ENCODE results near the gene KLB.

Gene KLB

DNA sequence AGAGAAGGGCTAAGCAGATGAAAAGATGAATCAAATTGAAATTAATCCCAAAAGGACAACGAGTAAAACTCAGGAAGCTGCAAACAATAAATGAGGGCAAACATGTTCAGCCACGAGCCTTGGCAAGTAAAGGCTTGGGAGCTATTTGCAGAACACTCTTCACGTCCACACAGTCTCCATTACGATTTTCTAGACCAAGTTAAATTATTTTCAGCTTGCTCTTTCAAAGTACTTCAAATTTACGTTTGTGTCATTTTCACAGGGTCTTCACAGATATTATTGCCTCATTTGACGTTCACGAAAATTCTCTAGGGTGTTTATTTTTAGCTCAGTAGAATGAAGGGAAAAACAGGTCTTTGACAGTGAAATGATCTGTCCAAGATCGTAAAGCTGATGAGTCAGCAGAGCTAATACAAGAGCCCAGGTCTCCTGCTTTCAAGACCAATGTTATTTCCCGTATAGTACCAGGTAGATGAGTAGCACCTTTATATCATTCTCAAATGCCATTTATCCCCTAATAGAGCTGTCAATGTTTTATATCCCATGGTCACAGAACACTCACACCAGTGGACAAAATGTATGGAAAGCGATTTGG, 20.9 kb downstream of the KLB start:
- no peaks in the 10 kb centered on the region for H3K36me3 ChIP-seq (ENCODE audit: control insufficient read depth, low read depth, low read length)
- H3K9ac ChIP-seq (ENCODE audit: low read length), result no peak overlapping the region
- H3K9me3 ChIP-seq (ENCODE audit: control insufficient read depth, low read depth, low read length), result no peaks in the 10 kb centered on the region
- H3K4me3 ChIP-seq (ENCODE audit: low read length), result no peak overlapping the region
- no peak overlapping the region for H3K27ac ChIP-seq (ENCODE audit: low read length)
- no peaks in the 10 kb centered on the region for H3K27me3 ChIP-seq (ENCODE audit: control insufficient read depth, insufficient read depth, low read length)
- H3K4me1 ChIP-seq (ENCODE audit: control insufficient read depth, low read depth, low read length), result no peaks in the 10 kb centered on the region

DNA sequence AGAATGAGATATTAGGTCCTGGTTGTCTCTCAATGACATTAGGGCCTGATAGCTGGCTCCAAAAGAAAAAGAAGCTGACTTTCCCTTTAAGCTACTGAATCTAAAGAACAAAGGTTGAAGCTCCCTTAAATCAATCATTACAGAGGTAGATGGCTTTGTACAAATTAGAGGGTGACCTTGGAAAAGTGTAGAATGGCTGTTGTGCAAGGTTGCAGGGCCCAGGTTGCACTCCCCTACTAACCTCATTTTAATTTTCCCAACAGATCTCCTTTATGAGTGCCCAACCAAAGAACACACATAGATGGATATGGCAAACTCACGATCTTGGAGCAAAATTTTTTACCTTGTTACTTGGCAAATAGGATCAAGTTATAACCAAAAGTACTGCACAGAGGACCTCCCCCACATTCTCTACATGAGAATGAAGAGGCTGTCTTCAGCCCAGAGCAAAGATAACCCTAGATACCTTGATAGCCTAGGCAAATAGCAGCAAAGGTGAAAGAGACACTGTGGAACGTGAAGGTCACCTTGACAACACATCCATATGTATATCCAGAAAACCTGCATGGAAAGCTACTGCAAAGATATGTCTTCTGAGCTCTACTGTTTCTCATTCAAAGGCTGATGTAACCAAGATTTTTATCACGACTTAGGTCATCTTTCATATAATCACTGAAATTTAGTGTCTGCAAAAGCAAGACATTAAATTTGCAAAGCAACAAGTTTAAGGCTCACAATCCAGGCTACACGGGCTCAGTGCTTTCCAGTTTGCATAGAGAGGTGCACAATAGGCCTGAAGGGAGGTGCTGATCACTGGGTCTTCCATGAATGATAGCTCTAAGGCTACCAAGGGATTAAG, 23.0 kb downstream of the KLB start:
- Histone ChIP-seq H3K27ac (ENCODE audit: low read length) (no peak overlapping the region), H3K4me1 (ENCODE audit: control insufficient read depth, low read depth, low read length) (no peaks in the 10 kb centered on the region), H3K9ac (ENCODE audit: low read length) (no peak overlapping the region), H3K27me3 (ENCODE audit: control insufficient read depth, insufficient read depth, low read length) (no peaks in the 10 kb centered on the region), H3K9me3 (ENCODE audit: control insufficient read depth, low read depth, low read length) (no peaks in the 10 kb centered on the region), H3K36me3 (ENCODE audit: control insufficient read depth, low read depth, low read length) (no peaks in the 10 kb centered on the region), H3K4me3 (ENCODE audit: low read length) (no peak overlapping the region)

DNA sequence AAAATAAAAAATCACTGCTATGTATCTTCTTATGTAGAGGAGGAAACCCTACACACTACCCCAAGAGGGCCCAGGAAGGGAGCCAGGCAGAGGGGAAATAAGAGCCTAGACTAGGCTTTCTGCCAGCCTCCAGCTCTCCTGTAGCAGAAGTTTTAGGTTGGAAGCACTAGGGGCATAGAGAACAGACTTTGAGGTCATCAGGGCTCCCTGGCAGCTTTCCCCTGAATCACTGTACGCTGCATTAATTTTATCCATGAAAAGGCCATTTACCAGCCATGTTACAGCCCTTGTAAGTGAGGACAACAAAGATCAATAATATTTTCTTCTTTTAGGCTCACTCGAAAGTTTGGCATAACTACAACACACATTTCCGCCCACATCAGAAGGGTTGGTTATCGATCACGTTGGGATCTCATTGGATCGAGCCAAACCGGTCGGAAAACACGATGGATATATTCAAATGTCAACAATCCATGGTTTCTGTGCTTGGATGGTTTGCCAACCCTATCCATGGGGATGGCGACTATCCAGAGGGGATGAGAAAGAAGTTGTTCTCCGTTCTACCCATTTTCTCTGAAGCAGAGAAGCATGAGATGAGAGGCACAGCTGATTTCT, 27.3 kb downstream of the KLB start:
- no peaks in the 10 kb centered on the region for H3K36me3 ChIP-seq (ENCODE audit: control insufficient read depth, low read depth, low read length)
- H3K27me3 ChIP-seq (ENCODE audit: control insufficient read depth, insufficient read depth, low read length), result no peaks in the 10 kb centered on the region
- no peak overlapping the region for H3K9ac ChIP-seq (ENCODE audit: low read length)
- H3K4me3 ChIP-seq (ENCODE audit: low read length), result no peak overlapping the region
- no peaks in the 10 kb centered on the region for H3K4me1 ChIP-seq (ENCODE audit: control insufficient read depth, low read depth, low read length)
- H3K9me3 ChIP-seq (ENCODE audit: control insufficient read depth, low read depth, low read length), result no peaks in the 10 kb centered on the region
- no peak overlapping the region for H3K27ac ChIP-seq (ENCODE audit: low read length)

DNA sequence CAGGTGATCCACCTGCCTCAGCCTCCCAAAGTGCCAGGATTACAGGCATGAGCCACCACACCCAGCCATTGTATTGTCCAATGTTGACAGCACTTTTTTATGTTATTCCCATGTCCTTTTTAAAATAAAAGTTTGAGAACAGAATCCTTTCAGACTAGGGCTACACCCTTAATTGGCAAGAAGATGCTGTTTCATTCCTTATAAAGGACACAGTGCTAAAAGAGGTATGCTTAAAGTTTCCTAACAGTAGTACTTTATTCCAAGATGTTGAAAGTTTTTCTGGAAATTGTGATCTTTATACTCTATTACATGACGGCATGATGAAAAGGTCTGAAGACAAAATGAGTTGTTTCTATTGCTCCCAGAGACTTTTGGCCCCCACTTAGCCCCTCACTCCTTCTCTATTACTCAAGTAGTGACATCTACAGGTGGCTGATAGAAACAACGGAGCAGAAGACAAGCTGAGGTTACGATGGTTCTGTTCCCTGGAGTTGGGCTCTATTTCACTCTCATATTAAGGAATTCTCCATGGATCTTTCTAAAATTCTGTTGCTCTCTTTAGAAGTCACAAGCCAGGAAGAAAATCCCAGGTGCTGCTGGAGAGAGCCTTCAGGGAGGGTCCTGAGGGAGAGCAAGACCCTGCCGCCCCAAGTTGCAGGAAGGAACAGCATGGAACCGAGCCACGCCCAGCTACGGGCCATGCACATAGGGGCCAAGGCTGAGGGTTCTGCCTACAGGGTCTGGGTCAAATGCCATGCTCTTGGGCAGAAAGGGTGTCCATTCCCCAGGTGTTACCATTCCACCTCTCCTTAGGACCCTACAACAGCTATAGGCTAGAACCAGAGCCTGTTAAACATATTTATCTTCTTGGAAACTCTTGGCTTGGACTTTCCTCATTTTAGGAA, 29.2 kb downstream of the KLB start:
- no peaks in the 10 kb centered on the region for H3K36me3 ChIP-seq (ENCODE audit: control insufficient read depth, low read depth, low read length)
- no peak overlapping the region for H3K4me3 ChIP-seq (ENCODE audit: low read length)
- H3K9ac ChIP-seq (ENCODE audit: low read length), result no peak overlapping the region
- H3K9me3 ChIP-seq (ENCODE audit: control insufficient read depth, low read depth, low read length), result no peaks in the 10 kb centered on the region
- no peaks in the 10 kb centered on the region for H3K27me3 ChIP-seq (ENCODE audit: control insufficient read depth, insufficient read depth, low read length)
- H3K27ac ChIP-seq (ENCODE audit: low read length), result no peak overlapping the region
- H3K4me1 ChIP-seq (ENCODE audit: control insufficient read depth, low read depth, low read length), result no peaks in the 10 kb centered on the region

DNA sequence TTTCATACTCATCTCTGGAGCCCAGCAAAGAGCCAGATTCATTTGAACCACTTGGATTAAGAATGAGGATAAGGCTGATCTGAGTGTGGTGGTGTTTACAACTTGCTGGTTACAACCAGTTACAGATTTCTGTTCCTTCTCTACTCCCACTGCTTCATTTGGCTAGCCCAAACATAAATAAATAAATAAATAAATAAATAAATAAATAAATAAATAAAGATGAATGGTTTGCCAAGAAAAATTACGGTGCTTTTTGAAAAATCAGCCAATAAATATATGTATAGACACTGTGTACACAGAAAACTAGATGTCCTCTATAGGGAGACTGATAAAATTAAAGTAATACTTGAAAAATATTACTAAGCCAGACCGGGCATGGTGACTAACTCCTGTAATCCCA, 34.9 kb downstream of the KLB start:
- no peaks in the 10 kb centered on the region for H3K4me1 ChIP-seq (ENCODE audit: control insufficient read depth, low read depth, low read length)
- no peak overlapping the region for H3K4me3 ChIP-seq (ENCODE audit: low read length)
- H3K9me3 ChIP-seq (ENCODE audit: control insufficient read depth, low read depth, low read length), result no peaks in the 10 kb centered on the region
- no peak overlapping the region for H3K27ac ChIP-seq (ENCODE audit: low read length)
- H3K36me3 ChIP-seq (ENCODE audit: control insufficient read depth, low read depth, low read length), result no peaks in the 10 kb centered on the region
- no peaks in the 10 kb centered on the region for H3K27me3 ChIP-seq (ENCODE audit: control insufficient read depth, insufficient read depth, low read length)
- H3K9ac ChIP-seq (ENCODE audit: low read length), result no peak overlapping the region

DNA sequence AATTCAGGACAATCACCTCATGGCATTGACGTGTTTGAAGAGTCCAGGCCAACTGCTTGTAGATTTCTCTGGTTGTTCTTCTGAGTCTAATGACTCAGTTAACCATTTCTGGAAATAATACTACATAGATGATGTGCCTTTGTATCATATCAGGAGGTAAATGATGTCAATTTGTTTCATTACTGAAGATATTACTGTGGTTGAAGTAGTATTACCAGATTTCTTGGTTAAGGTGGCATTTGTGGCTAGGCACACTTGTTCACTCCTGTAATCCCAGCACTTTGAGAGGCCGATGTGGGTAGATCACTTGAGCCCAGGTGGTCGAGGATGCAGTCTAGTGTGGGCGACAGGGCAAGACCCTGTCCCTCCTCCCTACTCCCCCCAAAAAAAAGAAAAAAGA, 36.3 kb downstream of the KLB start:
- Histone ChIP-seq H3K27me3 (ENCODE audit: control insufficient read depth, insufficient read depth, low read length) (no peaks in the 10 kb centered on the region), H3K4me3 (ENCODE audit: low read length) (no peak overlapping the region), H3K36me3 (ENCODE audit: control insufficient read depth, low read depth, low read length) (no peaks in the 10 kb centered on the region), H3K27ac (ENCODE audit: low read length) (no peak overlapping the region), H3K4me1 (ENCODE audit: control insufficient read depth, low read depth, low read length) (peaks cover 3% of the 10 kb centered on the region), H3K9me3 (ENCODE audit: control insufficient read depth, low read depth, low read length) (no peaks in the 10 kb centered on the region), H3K9ac (ENCODE audit: low read length) (no peak overlapping the region)

DNA sequence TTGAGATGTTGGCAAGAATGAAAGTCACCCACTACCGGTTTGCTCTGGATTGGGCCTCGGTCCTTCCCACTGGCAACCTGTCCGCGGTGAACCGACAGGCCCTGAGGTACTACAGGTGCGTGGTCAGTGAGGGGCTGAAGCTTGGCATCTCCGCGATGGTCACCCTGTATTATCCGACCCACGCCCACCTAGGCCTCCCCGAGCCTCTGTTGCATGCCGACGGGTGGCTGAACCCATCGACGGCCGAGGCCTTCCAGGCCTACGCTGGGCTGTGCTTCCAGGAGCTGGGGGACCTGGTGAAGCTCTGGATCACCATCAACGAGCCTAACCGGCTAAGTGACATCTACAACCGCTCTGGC, 39.7 kb downstream of the KLB start:
- H3K9me3 ChIP-seq (ENCODE audit: control insufficient read depth, low read depth, low read length), result no peaks in the 10 kb centered on the region
- H3K4me1 ChIP-seq (ENCODE audit: control insufficient read depth, low read depth, low read length), result peaks cover 3% of the 10 kb centered on the region
- peak overlapping the region; percentile 31 for H3K4me3 ChIP-seq (ENCODE audit: low read length)
- H3K27me3 ChIP-seq (ENCODE audit: control insufficient read depth, insufficient read depth, low read length), result no peaks in the 10 kb centered on the region
- H3K36me3 ChIP-seq (ENCODE audit: control insufficient read depth, low read depth, low read length), result peaks cover 6% of the 10 kb centered on the region
- no peak overlapping the region for H3K27ac ChIP-seq (ENCODE audit: low read length)
- no peak overlapping the region for H3K9ac ChIP-seq (ENCODE audit: low read length)

DNA sequence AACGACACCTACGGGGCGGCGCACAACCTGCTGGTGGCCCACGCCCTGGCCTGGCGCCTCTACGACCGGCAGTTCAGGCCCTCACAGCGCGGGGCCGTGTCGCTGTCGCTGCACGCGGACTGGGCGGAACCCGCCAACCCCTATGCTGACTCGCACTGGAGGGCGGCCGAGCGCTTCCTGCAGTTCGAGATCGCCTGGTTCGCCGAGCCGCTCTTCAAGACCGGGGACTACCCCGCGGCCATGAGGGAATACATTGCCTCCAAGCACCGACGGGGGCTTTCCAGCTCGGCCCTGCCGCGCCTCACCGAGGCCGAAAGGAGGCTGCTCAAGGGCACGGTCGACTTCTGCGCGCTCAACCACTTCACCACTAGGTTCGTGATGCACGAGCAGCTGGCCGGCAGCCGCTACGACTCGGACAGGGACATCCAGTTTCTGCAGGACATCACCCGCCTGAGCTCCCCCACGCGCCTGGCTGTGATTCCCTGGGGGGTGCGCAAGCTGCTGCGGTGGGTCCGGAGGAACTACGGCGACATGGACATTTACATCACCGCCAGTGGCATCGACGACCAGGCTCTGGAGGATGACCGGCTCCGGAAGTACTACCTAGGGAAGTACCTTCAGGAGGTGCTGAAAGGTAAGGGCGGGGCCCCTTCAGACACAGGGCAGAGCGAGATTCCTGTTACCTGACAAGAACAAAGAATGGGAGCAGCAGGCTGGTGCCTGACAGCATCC, 40.3 kb downstream of the KLB start:
- no peak overlapping the region for H3K9ac ChIP-seq (ENCODE audit: low read length)
- no peaks in the 10 kb centered on the region for H3K9me3 ChIP-seq (ENCODE audit: control insufficient read depth, low read depth, low read length)
- H3K27me3 ChIP-seq (ENCODE audit: control insufficient read depth, insufficient read depth, low read length), result no peaks in the 10 kb centered on the region
- peaks cover 12% of the 10 kb centered on the region for H3K36me3 ChIP-seq (ENCODE audit: control insufficient read depth, low read depth, low read length)
- H3K4me1 ChIP-seq (ENCODE audit: control insufficient read depth, low read depth, low read length), result peaks cover 3% of the 10 kb centered on the region
- no peak overlapping the region for H3K27ac ChIP-seq (ENCODE audit: low read length)
- H3K4me3 ChIP-seq (ENCODE audit: low read length), result peak overlapping the region; percentile 31

DNA sequence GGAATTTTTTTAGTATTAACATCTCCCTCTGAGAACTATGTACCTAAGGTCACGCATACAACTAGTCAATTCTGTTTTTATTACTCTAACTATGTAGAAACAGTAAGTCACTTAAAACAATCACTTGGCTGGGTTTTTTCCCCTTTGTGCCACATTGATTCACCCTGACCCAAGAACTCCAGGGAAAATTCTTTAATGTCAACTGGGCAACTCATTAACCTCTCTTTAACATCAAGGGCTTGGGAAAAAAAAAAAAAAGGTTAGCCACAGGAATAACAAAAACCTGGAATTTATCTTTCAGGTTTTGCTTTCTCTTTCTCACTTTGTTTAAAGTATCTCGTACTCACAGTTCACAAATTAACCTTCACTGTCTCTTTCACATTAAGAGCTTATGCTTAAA, 43.9 kb downstream of the KLB start:
- H3K4me3 ChIP-seq (ENCODE audit: low read length), result no peak overlapping the region
- peaks cover 48% of the 10 kb centered on the region for H3K36me3 ChIP-seq (ENCODE audit: control insufficient read depth, low read depth, low read length)
- no peak overlapping the region for H3K9ac ChIP-seq (ENCODE audit: low read length)
- no peaks in the 10 kb centered on the region for H3K27me3 ChIP-seq (ENCODE audit: control insufficient read depth, insufficient read depth, low read length)
- no peaks in the 10 kb centered on the region for H3K9me3 ChIP-seq (ENCODE audit: control insufficient read depth, low read depth, low read length)
- H3K27ac ChIP-seq (ENCODE audit: low read length), result no peak overlapping the region
- peaks cover 3% of the 10 kb centered on the region for H3K4me1 ChIP-seq (ENCODE audit: control insufficient read depth, low read depth, low read length)

DNA sequence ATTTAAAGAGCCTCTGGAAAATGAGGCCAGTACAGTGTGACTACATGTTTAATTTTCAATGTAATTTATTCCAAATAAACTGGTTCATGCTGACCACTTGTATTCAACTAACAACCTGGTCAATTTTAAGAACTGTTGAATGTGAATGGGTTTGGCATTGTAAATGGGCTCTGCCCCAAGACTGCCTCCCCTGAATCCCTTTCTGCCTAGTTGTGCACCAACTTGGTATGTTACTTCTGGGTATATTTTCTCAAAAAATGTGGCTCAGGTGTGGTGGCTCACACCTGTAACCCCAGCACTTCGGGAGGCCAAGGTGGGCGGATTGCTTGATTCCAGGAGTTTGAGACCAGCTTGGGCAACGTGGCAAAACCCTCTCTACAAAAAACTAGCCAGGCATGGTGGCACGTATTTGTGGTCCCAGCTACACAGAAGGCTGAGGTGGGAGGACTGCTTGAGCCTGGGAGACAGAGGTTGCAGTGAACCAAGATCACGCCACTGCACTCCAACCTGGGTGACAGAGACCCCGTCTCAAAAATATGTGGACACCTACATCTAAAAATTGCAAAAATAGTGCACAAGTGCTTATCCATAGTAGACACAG, 44.8 kb downstream of the KLB start:
- Histone ChIP-seq H3K36me3 (ENCODE audit: control insufficient read depth, low read depth, low read length) (peaks cover 57% of the 10 kb centered on the region), H3K9me3 (ENCODE audit: control insufficient read depth, low read depth, low read length) (no peaks in the 10 kb centered on the region), H3K27ac (ENCODE audit: low read length) (no peak overlapping the region), H3K27me3 (ENCODE audit: control insufficient read depth, insufficient read depth, low read length) (no peaks in the 10 kb centered on the region), H3K4me3 (ENCODE audit: low read length) (no peak overlapping the region), H3K9ac (ENCODE audit: low read length) (no peak overlapping the region), H3K4me1 (ENCODE audit: control insufficient read depth, low read depth, low read length) (peaks cover 3% of the 10 kb centered on the region)

Data from iPS-18a (cell line).